Endothelial cell (in vitro differentiated cells): ENCODE measurements around the gene MAGI2. TPM values are rescaled to one million over a fixed set of nuclear protein-coding genes. Genes with fewer than 3 reads are reported as not detected.

Experiments used
- DNase-seq: peaks from one replicate; pipeline ENCODE4 v3.0.0; 2021; ENCODE audit warnings: low spot score
- H3K27ac Mint-ChIP-seq: one replicate; pipeline ENCODE4 v1.8.0; 2021; ENCODE audit warnings: mixed read lengths, inconsistent platforms; ENCODE audit not compliant: unreplicated experiment
- H3K27me3 Mint-ChIP-seq: one replicate; pipeline ENCODE4 v1.8.0; 2021; ENCODE audit warnings: mild to moderate bottlenecking, moderate library complexity, mixed read lengths, inconsistent platforms; ENCODE audit not compliant: unreplicated experiment
- H3K36me3 Mint-ChIP-seq: one replicate; pipeline ENCODE4 v1.8.0; 2021; ENCODE audit warnings: mild to moderate bottlenecking, low read depth, mixed read lengths, inconsistent platforms; ENCODE audit not compliant: unreplicated experiment
- H3K4me1 Mint-ChIP-seq: one replicate; pipeline ENCODE4 v1.8.0; 2021; ENCODE audit warnings: mild to moderate bottlenecking, mixed read lengths, inconsistent platforms; ENCODE audit not compliant: unreplicated experiment
- H3K4me3 Mint-ChIP-seq: one replicate; pipeline ENCODE4 v1.8.0; 2021; ENCODE audit warnings: mild to moderate bottlenecking, mixed read lengths, inconsistent platforms; ENCODE audit not compliant: unreplicated experiment
- H3K9me3 Mint-ChIP-seq: one replicate; pipeline ENCODE4 v1.8.0; 2021; ENCODE audit warnings: mixed read lengths, inconsistent platforms; ENCODE audit not compliant: unreplicated experiment
- total RNA-seq: library from RNA; stranded (reverse); fragmentation: NEBNext Ultra II Directional; extraction: Animal tissue kit (Norgen Biotek cat#: 25700); gene quantifications from one replicate; pipeline ENCODE4 v1.2.1, GENCODE V29; 2021; ENCODE audit not compliant: unreplicated experiment
- TF ChIP-seq, protein P1 (sequence below): fragments of 200-600 bp; sonication (generic); IDR thresholded peaks from one replicate; pipeline ENCODE4 v1.5.0; 2021; ENCODE audit warnings: antibody characterized with exemption; ENCODE audit not compliant: unreplicated experiment

The MAGI2 gene
- total RNA-seq, 1 donor from 2014 or later, result 6.3 TPM

DNA sequence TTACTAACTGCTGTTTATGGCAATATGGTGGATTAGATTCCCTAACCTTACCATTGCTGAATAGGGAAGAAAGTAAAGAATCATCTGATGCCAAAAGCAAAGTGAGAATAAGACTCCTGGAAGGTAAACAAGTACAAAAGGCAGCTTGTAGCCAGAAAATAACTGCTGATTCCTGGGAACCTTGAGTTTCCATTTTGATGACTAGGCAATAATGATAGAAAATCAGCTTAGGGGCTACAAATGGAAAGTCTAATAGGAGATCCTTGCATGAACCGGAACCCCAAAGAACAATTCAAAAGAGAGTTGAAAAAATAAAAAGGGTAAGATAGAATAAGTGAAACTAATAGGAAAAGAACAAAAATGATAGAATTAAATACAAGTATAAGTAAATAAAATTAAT, 1338.5 kb downstream of the MAGI2 start:
- Mint-ChIP-seq H3K36me3 (no peaks in the 10 kb centered on the region), H3K4me3 (no peak overlapping the region), H3K27me3 (peaks cover 2% of the 10 kb centered on the region), H3K4me1 (no peaks in the 10 kb centered on the region), H3K9me3 (no peaks in the 10 kb centered on the region), H3K27ac (no peak overlapping the region)
- TF ChIP-seq, protein P1, sequence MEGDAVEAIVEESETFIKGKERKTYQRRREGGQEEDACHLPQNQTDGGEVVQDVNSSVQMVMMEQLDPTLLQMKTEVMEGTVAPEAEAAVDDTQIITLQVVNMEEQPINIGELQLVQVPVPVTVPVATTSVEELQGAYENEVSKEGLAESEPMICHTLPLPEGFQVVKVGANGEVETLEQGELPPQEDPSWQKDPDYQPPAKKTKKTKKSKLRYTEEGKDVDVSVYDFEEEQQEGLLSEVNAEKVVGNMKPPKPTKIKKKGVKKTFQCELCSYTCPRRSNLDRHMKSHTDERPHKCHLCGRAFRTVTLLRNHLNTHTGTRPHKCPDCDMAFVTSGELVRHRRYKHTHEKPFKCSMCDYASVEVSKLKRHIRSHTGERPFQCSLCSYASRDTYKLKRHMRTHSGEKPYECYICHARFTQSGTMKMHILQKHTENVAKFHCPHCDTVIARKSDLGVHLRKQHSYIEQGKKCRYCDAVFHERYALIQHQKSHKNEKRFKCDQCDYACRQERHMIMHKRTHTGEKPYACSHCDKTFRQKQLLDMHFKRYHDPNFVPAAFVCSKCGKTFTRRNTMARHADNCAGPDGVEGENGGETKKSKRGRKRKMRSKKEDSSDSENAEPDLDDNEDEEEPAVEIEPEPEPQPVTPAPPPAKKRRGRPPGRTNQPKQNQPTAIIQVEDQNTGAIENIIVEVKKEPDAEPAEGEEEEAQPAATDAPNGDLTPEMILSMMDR, result no peak
- no peak for DNase-seq

DNA sequence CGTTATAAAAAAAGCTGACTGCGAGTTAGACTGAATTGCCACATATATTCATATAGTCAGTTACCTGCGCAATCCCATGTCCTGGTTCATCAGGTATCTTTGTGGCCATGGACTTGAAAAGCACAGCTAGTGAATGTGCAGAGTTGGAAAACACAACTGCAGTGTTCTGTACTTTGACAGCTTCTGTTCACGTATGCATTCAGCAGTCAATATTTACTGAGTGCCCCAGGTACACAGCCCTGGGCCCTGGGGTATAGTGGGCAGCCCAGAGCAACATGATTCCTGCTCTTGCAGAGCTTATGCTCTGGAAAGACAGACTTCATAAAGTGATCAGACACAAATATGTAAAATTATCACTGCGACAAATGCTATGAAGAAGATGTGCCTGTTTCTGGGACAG, 1341.0 kb downstream of the MAGI2 start:
- DNase-seq, result no peak
- Mint-ChIP-seq H3K27me3 (peaks cover 4% of the 10 kb centered on the region), H3K4me3 (no peak overlapping the region), H3K9me3 (no peaks in the 10 kb centered on the region), H3K4me1 (no peaks in the 10 kb centered on the region), H3K36me3 (no peaks in the 10 kb centered on the region), H3K27ac (no peak overlapping the region)
- TF ChIP-seq, protein P1, result no peak

DNA sequence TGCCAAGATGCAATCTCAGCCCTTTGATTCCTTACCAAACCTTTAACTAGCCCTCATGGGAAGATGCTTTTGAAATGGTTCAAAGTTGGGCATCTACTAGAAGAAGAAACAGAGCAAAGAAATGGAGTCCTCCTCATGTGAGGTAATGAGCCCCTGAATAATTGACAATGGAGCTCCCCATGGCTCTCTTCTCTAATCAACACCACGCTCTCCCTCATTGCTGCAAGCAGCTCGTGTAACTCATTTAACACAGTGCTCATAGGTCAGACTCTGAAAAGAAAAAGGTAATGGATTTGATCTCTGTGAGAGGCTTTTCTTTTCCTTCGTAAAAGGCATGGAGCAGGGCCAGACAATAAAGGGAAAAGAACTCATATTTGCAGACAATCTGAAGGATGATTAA, 1342.1 kb downstream of the MAGI2 start:
- Mint-ChIP-seq H3K4me3 (no peak overlapping the region), H3K9me3 (no peaks in the 10 kb centered on the region), H3K27ac (no peak overlapping the region), H3K4me1 (no peaks in the 10 kb centered on the region), H3K36me3 (no peaks in the 10 kb centered on the region), H3K27me3 (peaks cover 4% of the 10 kb centered on the region)
- TF ChIP-seq, protein P1, result no peak
- DNase-seq, result no peak

DNA sequence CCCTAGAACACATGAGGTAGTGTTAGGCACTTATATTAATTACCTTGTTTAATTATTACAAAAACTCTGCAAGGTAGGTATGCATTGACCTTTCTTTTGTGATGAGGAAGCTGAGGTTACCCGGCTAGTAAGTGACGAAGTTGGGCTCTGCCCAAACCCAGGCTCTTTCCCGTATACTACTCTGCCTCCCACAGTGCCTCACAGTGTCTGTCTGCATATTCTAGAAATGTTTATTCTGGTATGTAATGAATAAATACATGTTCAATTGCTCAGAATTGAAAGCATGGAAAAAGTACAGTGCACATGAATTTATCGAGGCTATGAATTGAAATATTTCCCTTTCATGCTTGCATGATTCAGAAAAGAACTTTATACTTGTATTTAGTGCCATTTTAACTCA, 1350.0 kb downstream of the MAGI2 start:
- Mint-ChIP-seq H3K4me1 (no peaks in the 10 kb centered on the region), H3K4me3 (no peak overlapping the region), H3K27me3 (peaks cover 3% of the 10 kb centered on the region), H3K27ac (no peak overlapping the region), H3K36me3 (no peaks in the 10 kb centered on the region), H3K9me3 (no peaks in the 10 kb centered on the region)
- no peak for DNase-seq
- TF ChIP-seq, protein P1, result no peak

DNA sequence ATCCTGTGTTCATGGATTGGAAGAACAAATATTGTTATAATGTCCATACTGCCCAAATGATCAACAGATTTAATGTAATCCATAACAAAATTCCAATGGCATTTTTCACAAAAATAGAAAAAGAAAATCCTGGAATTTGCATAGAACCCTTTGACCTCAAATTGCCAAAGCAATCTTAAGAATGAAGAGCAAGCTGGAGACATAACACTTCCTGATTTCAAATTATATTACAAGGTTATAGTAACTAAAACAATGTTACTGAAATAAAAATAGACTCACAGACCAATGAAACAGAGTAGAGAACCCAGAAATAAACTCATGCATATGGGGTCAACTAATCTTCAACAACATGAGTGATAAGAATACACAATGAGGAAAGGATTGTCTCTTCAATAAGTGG, 1352.4 kb downstream of the MAGI2 start:
- TF ChIP-seq, protein P1, result no peak

More for the DNA sequence above, 1352.4 kb downstream of the MAGI2 start:
- Mint-ChIP-seq H3K9me3 (no peaks in the 10 kb centered on the region), H3K4me3 (no peak overlapping the region), H3K4me1 (no peaks in the 10 kb centered on the region), H3K27ac (no peak overlapping the region), H3K36me3 (no peaks in the 10 kb centered on the region), H3K27me3 (peaks cover 3% of the 10 kb centered on the region)
- no peak for DNase-seq
